Osteoblast (primary cell): Measurements from ENCODE around the gene IL17REL. TPM values are rescaled to one million over a fixed set of nuclear protein-coding genes. Genes with fewer than 3 reads are reported as not detected.
"Not testable (repeated sequence)": the region's sequence is repeated elsewhere in the genome, so short reads cannot be mapped to it uniquely, and the experiment has no call there.

Experiments
- DNase-seq: peaks from one replicate; pipeline ENCODE4 v3.0.0; 2011; ENCODE audit warnings: low spot score, mixed read lengths; ENCODE audit not compliant: insufficient read length; ENCODE audit errors: missing footprints
- H2AFZ ChIP-seq: 2 replicates; pipeline ENCODE4 v1.6.0; 2011; ENCODE audit warnings: mild to moderate bottlenecking, low read length
- H3K27ac ChIP-seq: 2 replicates; pipeline ENCODE4 v1.5.1; 2011; ENCODE audit warnings: mild to moderate bottlenecking, low read depth, low read length, moderate library complexity
- H3K27me3 ChIP-seq: 2 replicates; pipeline ENCODE4 v1.6.0; 2012; ENCODE audit warnings: mild to moderate bottlenecking, control low read depth, inconsistent platforms, low read length, moderate library complexity; ENCODE audit not compliant: insufficient read depth
- H3K36me3 ChIP-seq: 2 replicates; pipeline ENCODE4 v1.5.1; 2011; ENCODE audit warnings: mild to moderate bottlenecking, low read length, control low read depth, moderate library complexity; ENCODE audit not compliant: insufficient read depth
- H3K4me1 ChIP-seq: 2 replicates; pipeline ENCODE4 v1.5.1; 2011; ENCODE audit warnings: mild to moderate bottlenecking, low read length, control low read depth, moderate library complexity; ENCODE audit not compliant: insufficient read depth
- H3K4me2 ChIP-seq: 2 replicates; pipeline ENCODE4 v1.6.0; 2011; ENCODE audit warnings: mild to moderate bottlenecking, low read length; ENCODE audit not compliant: insufficient read depth
- H3K4me3 ChIP-seq: fragments of 200-600 bp; sonication (generic); 3 replicates; pipeline ENCODE4 v1.5.1; 2012; ENCODE audit warnings: mild to moderate bottlenecking, low read length, inconsistent platforms; ENCODE audit not compliant: insufficient read depth
- H3K79me2 ChIP-seq: 2 replicates; pipeline ENCODE4 v1.6.0; 2012; ENCODE audit warnings: mild to moderate bottlenecking, low read length, control low read depth, inconsistent platforms; ENCODE audit not compliant: insufficient read depth
- H3K9me3 ChIP-seq: 2 replicates; pipeline ENCODE4 v1.5.1; 2011; ENCODE audit warnings: low read depth, low read length, control low read depth
- H4K20me1 ChIP-seq: 2 replicates; pipeline ENCODE4 v1.6.0; 2012; ENCODE audit warnings: mild to moderate bottlenecking, low read length, control low read depth; ENCODE audit not compliant: insufficient read depth
- CTCF ChIP-seq: IDR thresholded peaks from 2 replicates; pipeline ENCODE4 v1.5.1; 2011; ENCODE audit warnings: mild to moderate bottlenecking, low read depth, low read length, moderate library complexity; ENCODE audit errors: extremely low read depth
- small RNA-seq: library from RNA; depleted of rRNA; stranded (forward); fragments of <200 nt; gene quantifications from one replicate; pipeline ENCODE3, GENCODE V24; 2012
- total RNA-seq: library from RNA; depleted of rRNA; stranded (reverse); fragments of >200 nt; gene quantifications from 2 replicates; pipeline ENCODE4 v1.2.3, GENCODE V29; 2012

Gene IL17REL
- total RNA-seq, 1 donor = not detected

GRCh38 chr22:49948116-49948957 is 64.2 kb downstream of the IL17REL start:
- H3K36me3 ChIP-seq = no peaks in the 10 kb centered on the region
- no peak overlapping the region for H3K4me3 ChIP-seq
- H3K4me2 ChIP-seq = no peak overlapping the region
- no peaks in the 10 kb centered on the region for H4K20me1 ChIP-seq
- no peak overlapping the region for H2AFZ ChIP-seq
- no peak overlapping the region for H3K27ac ChIP-seq
- H3K9me3 ChIP-seq = no peaks in the 10 kb centered on the region
- H3K27me3 ChIP-seq = no peaks in the 10 kb centered on the region
- no peak for TF ChIP-seq CTCF
- no peaks in the 10 kb centered on the region for H3K79me2 ChIP-seq
- DNase-seq = no peak
- H3K4me1 ChIP-seq = peaks cover 15% of the 10 kb centered on the region

- H2AFZ ChIP-seq = no peak overlapping the region
Measured at GRCh38 chr22:49947296-49947622, 65.3 kb downstream of the IL17REL start.

GRCh38 chr22:49946612-49947295 is 65.8 kb downstream of the IL17REL start:
- no peak overlapping the region for H2AFZ ChIP-seq
- no peak overlapping the region for H3K27ac ChIP-seq
- no peak for DNase-seq
- TF ChIP-seq CTCF = no peak
- H3K4me2 ChIP-seq = no peak overlapping the region
- H4K20me1 ChIP-seq = no peaks in the 10 kb centered on the region
- no peak overlapping the region for H3K4me3 ChIP-seq
- no peaks in the 10 kb centered on the region for H3K27me3 ChIP-seq
- H3K4me1 ChIP-seq = peaks cover 3% of the 10 kb centered on the region
- no peaks in the 10 kb centered on the region for H3K36me3 ChIP-seq
- no peaks in the 10 kb centered on the region for H3K9me3 ChIP-seq
- no peaks in the 10 kb centered on the region for H3K79me2 ChIP-seq

More at GRCh38 chr22:49947296-49947622, 65.3 kb downstream of the IL17REL start:
- Histone ChIP-seq H4K20me1 (no peaks in the 10 kb centered on the region), H3K27ac (no peak overlapping the region), H3K36me3 (no peaks in the 10 kb centered on the region), H3K4me2 (no peak overlapping the region), H3K79me2 (no peaks in the 10 kb centered on the region), H3K9me3 (no peaks in the 10 kb centered on the region), H3K27me3 (no peaks in the 10 kb centered on the region), H3K4me3 (no peak overlapping the region), H3K4me1 (peaks cover 8% of the 10 kb centered on the region)
- no peak for TF ChIP-seq CTCF
- no peak for DNase-seq

DNA sequence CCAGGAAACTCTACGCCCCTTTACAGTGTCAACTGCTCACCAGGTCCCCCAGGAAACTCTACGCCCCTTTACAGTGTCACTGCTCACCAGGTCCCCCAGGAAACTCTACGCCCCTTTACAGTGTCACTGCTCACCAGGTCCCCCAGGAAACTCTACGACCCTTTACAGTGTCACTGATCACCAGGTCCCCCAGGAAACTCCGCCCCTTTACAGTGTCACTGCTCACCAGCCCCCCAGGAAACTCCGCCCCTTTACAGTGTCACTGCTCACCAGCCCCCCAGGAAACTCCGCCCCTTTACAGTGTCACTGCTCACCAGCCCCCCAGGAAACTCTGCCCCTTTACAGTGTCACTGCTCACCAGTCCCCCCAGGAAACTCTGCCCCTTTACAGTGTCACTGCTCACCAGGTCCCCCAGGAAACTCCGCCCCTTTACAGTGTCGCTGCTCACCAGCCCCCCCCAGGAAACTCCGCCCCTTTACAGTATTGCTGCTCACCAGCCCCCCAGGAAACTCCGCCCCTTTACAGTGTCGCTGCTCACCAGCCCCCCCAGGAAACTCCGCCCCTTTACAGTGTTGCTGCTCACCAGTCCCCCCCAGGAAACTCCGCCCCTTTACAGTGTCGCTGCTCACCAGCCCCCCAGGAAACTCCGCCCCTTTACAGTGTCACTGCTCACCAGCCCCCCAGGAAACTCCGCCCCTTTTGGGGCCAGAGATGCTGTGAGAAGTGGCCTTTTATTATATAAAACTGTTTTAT is 67.3 kb downstream of the IL17REL start:
- DNase-seq, H3K27ac ChIP-seq, H3K9me3 ChIP-seq, H3K4me3 ChIP-seq, H3K4me2 ChIP-seq, H4K20me1 ChIP-seq, H3K4me1 ChIP-seq, H3K27me3 ChIP-seq, H3K79me2 ChIP-seq, H3K36me3 ChIP-seq, H2AFZ ChIP-seq: not testable (repeated sequence)

Small RNAs within 50 kb of the gene (small RNA-seq; reads per million reads assigned to genes)
- gene MIR6821 = not detected

Other genes starting within 250 kb of the IL17REL start
- gene BRD1, start 184.9 kb downstream of the IL17REL start, total RNA-seq = 23.5 and 25.9 TPM in 2 replicates
- 8.0 and 8.3 TPM in 2 replicates for gene ZBED4, start 158.9 kb downstream of the IL17REL start, total RNA-seq
- 18.8 and 20.0 TPM in 2 replicates for gene ALG12, start 94.3 kb downstream of the IL17REL start, total RNA-seq
- gene CRELD2, start 94.1 kb downstream of the IL17REL start, total RNA-seq = 28.0 and 31.1 TPM in 2 replicates
- gene PIM3, start 52.0 kb downstream of the IL17REL start, total RNA-seq = 14.4 and 19.9 TPM in 2 replicates
- not detected in 2 replicates for gene TTLL8, start 45.5 kb upstream of the IL17REL start, total RNA-seq
- under 0.01 and 0.88 TPM in 2 replicates for gene MLC1, start 72.7 kb upstream of the IL17REL start, total RNA-seq
- gene MOV10L1, start 77.2 kb upstream of the IL17REL start, total RNA-seq = 0.36 and 0.59 TPM in 2 replicates
- under 0.01 and 0.29 TPM in 2 replicates for gene PANX2, start 158.0 kb upstream of the IL17REL start, total RNA-seq
- gene TRABD, start 173.1 kb upstream of the IL17REL start, total RNA-seq = 13.6 and 13.8 TPM in 2 replicates
- gene SELENOO, start 188.2 kb upstream of the IL17REL start, total RNA-seq = 13.0 and 15.6 TPM in 2 replicates
- 26.5 and 28.2 TPM in 2 replicates for gene TUBGCP6, start 232.3 kb upstream of the IL17REL start, total RNA-seq
- gene HDAC10, start 238.5 kb upstream of the IL17REL start, total RNA-seq = 19.2 and 20.6 TPM in 2 replicates
- gene MAPK12, start 248.9 kb upstream of the IL17REL start, total RNA-seq = 24.8 and 34.0 TPM in 2 replicates